OCI-LY7 (cell line): ENCODE results near the gene FMNL3. TPM values are rescaled to one million over a fixed set of nuclear protein-coding genes. Genes with fewer than 3 reads are reported as not detected.

Experiments used
- BruUV-seq: library from RNA; stranded (reverse); fragments of 400-500 nt; replicated peaks from 2 replicates; lab custom pipeline; 2021; lab: Mats Ljungman, UMichigan
- CTCF ChIA-PET: fragments of 300-600 bp; sonication (Branson Sonifier 250); formaldehyde crosslinking; loops from one replicate; lab custom pipeline; 2022; ENCODE audit warnings: antibody characterized with exemption; ENCODE audit not compliant: unreplicated experiment; lab: Charles Lee
- POLR2A ChIA-PET: fragments of 300-600 bp; sonication (Branson Sonifier 250); formaldehyde crosslinking; loops from one replicate; lab custom pipeline; 2022; ENCODE audit warnings: antibody characterized with exemption; lab: Charles Lee
- DNase-seq: peaks from one replicate; pipeline ENCODE4 v3.0.0-alpha.2; 2015; ENCODE audit warnings: low spot score
- H2AFZ ChIP-seq: fragments of 200-600 bp; sonication (generic), shearing (Covaris generic); 2 replicates; pipeline ENCODE4 v1.6.1; 2014; ENCODE audit warnings: mild to moderate bottlenecking, antibody characterized with exemption, low read length, moderate library complexity
- H3K27ac ChIP-seq: fragments of 200-600 bp; sonication (generic); 2 replicates; pipeline ENCODE4 v1.5.1; 2014; ENCODE audit warnings: mixed run types, low read depth, mild to moderate bottlenecking, moderate library complexity, low read length, inconsistent platforms; ENCODE audit not compliant: poor library complexity, severe bottlenecking
- H3K36me3 ChIP-seq: fragments of 200-600 bp; sonication (generic); 2 replicates; pipeline ENCODE4 v1.6.1; 2014; ENCODE audit warnings: mild to moderate bottlenecking, antibody characterized with exemption, low read length, moderate library complexity, mixed read lengths; ENCODE audit not compliant: insufficient read depth
- H3K4me1 ChIP-seq: fragments of 200-600 bp; sonication (generic); 2 replicates; pipeline ENCODE4 v1.5.1; 2014; ENCODE audit warnings: mild to moderate bottlenecking, low read length; ENCODE audit not compliant: insufficient read depth, poor library complexity, severe bottlenecking
- H3K4me2 ChIP-seq: fragments of 200-600 bp; sonication (generic); 2 replicates; pipeline ENCODE4 v1.6.1; 2014; ENCODE audit warnings: mild to moderate bottlenecking, low read length
- H3K4me3 ChIP-seq: fragments of 200-600 bp; sonication (generic); 2 replicates; pipeline ENCODE4 v1.5.1; 2014; ENCODE audit warnings: mild to moderate bottlenecking, low read depth, low read length; ENCODE audit not compliant: poor library complexity, severe bottlenecking
- H3K79me2 ChIP-seq: fragments of 200-600 bp; sonication (generic); 2 replicates; pipeline ENCODE4 v1.6.1; 2016; ENCODE audit warnings: low read depth, mild to moderate bottlenecking, low read length, moderate library complexity, mixed read lengths; ENCODE audit not compliant: insufficient read depth
- H3K9me2 ChIP-seq: fragments of 200-600 bp; sonication (generic); 2 replicates; pipeline ENCODE4 v1.6.1; 2016; ENCODE audit warnings: mild to moderate bottlenecking, low read length, mixed read lengths; ENCODE audit not compliant: insufficient read depth
- H3K9me3 ChIP-seq: fragments of 200-600 bp; sonication (generic); 2 replicates; pipeline ENCODE4 v1.6.1; 2014; ENCODE audit warnings: mild to moderate bottlenecking, mixed run types, low read length, mixed read lengths
- H4K20me1 ChIP-seq: fragments of 200-600 bp; sonication (generic); 2 replicates; pipeline ENCODE4 v1.6.1; 2014; ENCODE audit warnings: mild to moderate bottlenecking, antibody characterized with exemption, low read length, moderate library complexity, mixed read lengths; ENCODE audit not compliant: insufficient read depth
- EZH2phosphoT487 ChIP-seq: fragments of 200-600 bp; sonication (generic); IDR thresholded peaks from 2 replicates; pipeline ENCODE4 v1.6.1; 2018; ENCODE audit warnings: low read depth, borderline replicate concordance, mild to moderate bottlenecking, mixed run types, antibody characterized with exemption, low read length, moderate library complexity, mixed read lengths
- intact Hi-C: fragments of 100-400 bp; cut with micrococcal nuclease; formaldehyde crosslinking; loops from one replicate; pipeline ENCODE4 v1.10.0; 2022; ENCODE audit not compliant: unreplicated experiment
- total RNA-seq, 2 experiments: library from RNA; depleted of rRNA in 1 of 2; stranded (reverse); fragments of >200 nt in 1 of 2; shearing (Covaris generic) in 1 of 2; gene quantifications; 2 replicates each; pipeline ENCODE4 v1.2.3, GENCODE V29; 2014 to 2022
- TF ChIP-seq, protein P1 (sequence below): fragments of 200-600 bp; sonication (generic); conservative IDR thresholded peaks from 2 replicates; pipeline ENCODE4 v1.5.1; 2014; ENCODE audit warnings: mild to moderate bottlenecking, antibody characterized with exemption, low read length, moderate library complexity, mixed read lengths

The FMNL3 gene
- total RNA-seq, 2 experiments from 2014 or later: 13.8 to 28.7 TPM

DNA sequence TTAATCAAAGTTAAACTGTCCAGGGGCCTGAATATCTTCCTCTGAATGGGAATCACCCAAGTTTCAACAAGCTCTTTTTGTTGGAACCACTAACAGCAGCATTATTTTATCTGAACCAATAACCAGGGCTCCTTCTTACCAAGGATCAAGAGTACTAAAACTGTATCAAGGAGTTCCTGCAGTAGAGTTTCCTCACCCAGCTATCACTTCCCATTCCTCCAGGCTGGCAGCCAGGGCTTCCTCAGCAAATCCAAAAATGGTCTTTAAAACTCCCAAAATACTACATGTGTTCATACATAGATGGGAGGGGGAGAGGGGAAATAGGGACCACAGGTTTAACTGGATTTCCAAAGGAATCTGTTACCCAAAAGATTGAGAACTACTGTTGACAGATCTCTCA is 10.5 kb downstream of the FMNL3 start:
- intact Hi-C loops: no loop called here
- Histone ChIP-seq H3K27ac (no peak overlapping the region), H3K9me3 (no peaks in the 10 kb centered on the region), H3K4me2 (peak overlapping the region; percentile 94; the same call in 1 of the 2 replicates), H3K4me3 (no peak overlapping the region), H3K4me1 (peaks cover 72% of the 10 kb centered on the region), H3K36me3 (no peaks in the 10 kb centered on the region), H3K9me2 (no peaks in the 10 kb centered on the region), H4K20me1 (no peaks in the 10 kb centered on the region), H2AFZ (no peak overlapping the region), H3K79me2 (peaks cover 53% of the 10 kb centered on the region)
- CTCF ChIA-PET: interaction anchor here (1.5 kb wide), 1 partner anchor 48 kb away, joined by 3 read pairs; no protein-coding TSS in a partner anchor
- BruUV-seq: no TSS peak
- POLR2A ChIA-PET: interaction anchor here (0.8 to 1.2 kb wide), 5 partner anchors 8 to 36 kb away, joined by 3 to 5 read pairs (median 3); no protein-coding TSS in a partner anchor
- DNase-seq: no peak
- TF ChIP-seq, protein P1, sequence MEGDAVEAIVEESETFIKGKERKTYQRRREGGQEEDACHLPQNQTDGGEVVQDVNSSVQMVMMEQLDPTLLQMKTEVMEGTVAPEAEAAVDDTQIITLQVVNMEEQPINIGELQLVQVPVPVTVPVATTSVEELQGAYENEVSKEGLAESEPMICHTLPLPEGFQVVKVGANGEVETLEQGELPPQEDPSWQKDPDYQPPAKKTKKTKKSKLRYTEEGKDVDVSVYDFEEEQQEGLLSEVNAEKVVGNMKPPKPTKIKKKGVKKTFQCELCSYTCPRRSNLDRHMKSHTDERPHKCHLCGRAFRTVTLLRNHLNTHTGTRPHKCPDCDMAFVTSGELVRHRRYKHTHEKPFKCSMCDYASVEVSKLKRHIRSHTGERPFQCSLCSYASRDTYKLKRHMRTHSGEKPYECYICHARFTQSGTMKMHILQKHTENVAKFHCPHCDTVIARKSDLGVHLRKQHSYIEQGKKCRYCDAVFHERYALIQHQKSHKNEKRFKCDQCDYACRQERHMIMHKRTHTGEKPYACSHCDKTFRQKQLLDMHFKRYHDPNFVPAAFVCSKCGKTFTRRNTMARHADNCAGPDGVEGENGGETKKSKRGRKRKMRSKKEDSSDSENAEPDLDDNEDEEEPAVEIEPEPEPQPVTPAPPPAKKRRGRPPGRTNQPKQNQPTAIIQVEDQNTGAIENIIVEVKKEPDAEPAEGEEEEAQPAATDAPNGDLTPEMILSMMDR: no peak
- TF ChIP-seq EZH2phosphoT487: no peak

DNA sequence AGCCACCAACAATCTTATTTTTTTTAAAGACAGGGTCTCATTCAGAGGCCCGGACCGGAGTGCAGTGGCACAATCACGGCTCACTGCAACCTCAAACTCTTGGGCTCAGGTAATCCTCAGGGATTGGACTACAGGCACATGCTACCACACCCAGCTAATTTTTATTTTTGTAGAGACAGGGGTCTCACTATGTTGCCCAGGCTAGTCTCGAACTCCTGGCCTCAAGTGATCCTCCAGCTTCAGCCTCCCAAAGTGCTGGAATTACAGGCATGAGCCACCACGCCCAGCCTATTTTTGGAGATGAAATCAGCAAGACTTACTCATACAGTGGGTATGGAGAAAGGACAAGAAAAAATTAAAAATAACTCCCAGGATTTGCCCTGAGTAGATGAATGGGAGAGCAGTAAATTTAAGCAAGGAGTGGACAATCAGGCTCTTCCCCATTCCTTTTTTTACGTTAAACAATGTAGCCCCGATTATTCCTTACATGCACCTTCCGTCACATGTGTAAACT is 13.2 kb downstream of the FMNL3 start:
- ChIA-PET CTCF (interaction anchor here (0.6 kb wide), 1 partner anchor 12 kb away, joined by 3 read pairs; no protein-coding TSS in a partner anchor), POLR2A (interaction anchor here (0.6 to 2.1 kb wide), 4 partner anchors 10 to 1132 kb away, joined by 3 to 12 read pairs (median 4); no protein-coding TSS in a partner anchor)

More for the DNA sequence above, 13.2 kb downstream of the FMNL3 start:
- Histone ChIP-seq H4K20me1 (no peaks in the 10 kb centered on the region), H3K9me2 (no peaks in the 10 kb centered on the region), H3K9me3 (no peaks in the 10 kb centered on the region), H3K36me3 (no peaks in the 10 kb centered on the region), H3K4me3 (no peak overlapping the region), H3K79me2 (peaks cover 39% of the 10 kb centered on the region; the same call in 1 of the 2 replicates), H3K4me1 (peaks cover 72% of the 10 kb centered on the region), H3K4me2 (no peak overlapping the region), H2AFZ (no peak overlapping the region), H3K27ac (no peak overlapping the region)
- BruUV-seq: no TSS peak
- no peak for DNase-seq
- intact Hi-C loops: no loop called here
- no peak for TF ChIP-seq EZH2phosphoT487
- TF ChIP-seq, protein P1: no peak
